CD4-positive, alpha-beta T cell treated with Interleukin-1 beta for 1 hour (primary cell): ENCODE measurements around the gene NOMO2.
"Not testable (repeated sequence)": the region's sequence is repeated elsewhere in the genome, so short reads cannot be mapped to it uniquely, and the experiment has no call there.

Experiments
- DNase-seq, 2 donors: peaks; one replicate each; pipeline ENCODE4 v3.0.0-alpha.2; 2020 to 2022

The NOMO2 gene

DNA sequence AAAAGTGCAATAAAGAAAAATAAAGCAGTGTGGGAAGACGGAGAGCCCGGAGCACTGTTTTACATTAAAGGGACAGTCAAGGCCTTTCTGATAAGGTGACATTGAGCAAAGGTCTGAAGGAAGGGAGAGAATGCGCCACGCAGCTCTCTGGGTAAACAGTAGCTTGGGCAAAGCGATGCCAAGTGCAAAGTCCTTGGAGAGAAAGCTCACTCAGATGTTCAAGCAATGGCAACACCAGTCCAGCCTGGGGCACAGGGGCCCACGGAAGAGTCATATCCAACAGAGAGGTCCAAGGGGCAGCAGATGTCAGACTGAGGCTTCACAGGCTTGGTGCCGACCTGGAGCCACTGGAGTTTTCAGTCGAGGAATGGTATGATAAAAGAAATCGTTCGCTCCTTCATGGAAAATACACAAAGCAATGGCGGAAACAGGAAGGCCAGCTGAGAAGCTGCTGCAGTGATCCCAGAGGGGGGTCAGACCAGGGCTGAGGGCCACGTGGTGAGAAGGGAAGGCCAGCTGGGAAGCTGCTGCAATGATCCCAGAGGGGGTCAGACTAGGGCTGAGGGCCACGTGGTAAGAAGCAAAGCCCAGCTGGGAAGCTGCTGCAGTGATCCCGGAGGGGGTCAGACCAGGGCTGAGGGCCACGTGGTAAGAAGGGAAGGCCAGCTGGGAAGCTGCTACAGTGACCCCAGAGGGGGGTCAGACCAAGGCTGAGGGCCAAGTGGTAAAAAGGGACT is 40.3 kb downstream of the NOMO2 start:
- DNase-seq, result not testable (repeated sequence)

GRCh38 chr16:18518536-18519283 is 43.2 kb downstream of the NOMO2 start:
- DNase-seq, result not testable (repeated sequence)

DNA sequence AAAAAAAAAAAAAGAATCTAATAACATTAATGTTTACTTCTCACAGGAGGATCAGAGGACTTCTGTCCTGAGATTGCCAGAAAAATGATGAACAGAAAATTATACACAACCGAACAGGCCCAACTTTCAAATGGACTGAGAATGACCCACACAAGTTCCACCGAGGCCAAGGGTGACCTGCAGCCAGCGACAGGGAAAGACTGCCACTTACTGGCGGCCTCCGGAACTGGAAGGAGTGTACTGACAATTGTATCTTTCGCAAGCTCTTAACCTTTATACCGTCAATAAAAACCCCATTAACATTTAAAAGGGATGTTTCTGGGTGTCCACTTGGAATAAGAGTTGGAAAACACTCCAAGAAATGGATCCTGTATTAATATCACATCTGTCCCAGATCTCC is 63.5 kb downstream of the NOMO2 start:
- not testable (repeated sequence) for DNase-seq

DNA sequence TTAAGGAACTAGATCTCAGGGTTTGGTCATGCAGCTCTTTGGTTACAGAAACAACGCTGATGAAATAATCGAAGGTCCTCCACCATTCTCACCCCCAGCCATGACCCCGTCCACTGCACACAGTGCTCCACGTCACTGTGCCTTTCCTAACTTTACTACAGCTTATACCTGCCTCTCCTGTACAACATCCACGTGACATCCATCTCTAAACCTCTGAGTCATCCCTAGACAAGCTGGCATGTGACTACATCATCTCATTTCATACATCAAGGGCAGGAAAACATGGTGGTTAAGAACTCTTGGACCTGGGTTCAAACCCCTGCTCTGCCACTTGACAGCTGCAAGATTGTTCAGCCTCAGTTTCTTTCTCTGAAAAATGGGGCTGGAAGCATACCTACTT is 64.9 kb downstream of the NOMO2 start:
- not testable (repeated sequence) for DNase-seq

DNA sequence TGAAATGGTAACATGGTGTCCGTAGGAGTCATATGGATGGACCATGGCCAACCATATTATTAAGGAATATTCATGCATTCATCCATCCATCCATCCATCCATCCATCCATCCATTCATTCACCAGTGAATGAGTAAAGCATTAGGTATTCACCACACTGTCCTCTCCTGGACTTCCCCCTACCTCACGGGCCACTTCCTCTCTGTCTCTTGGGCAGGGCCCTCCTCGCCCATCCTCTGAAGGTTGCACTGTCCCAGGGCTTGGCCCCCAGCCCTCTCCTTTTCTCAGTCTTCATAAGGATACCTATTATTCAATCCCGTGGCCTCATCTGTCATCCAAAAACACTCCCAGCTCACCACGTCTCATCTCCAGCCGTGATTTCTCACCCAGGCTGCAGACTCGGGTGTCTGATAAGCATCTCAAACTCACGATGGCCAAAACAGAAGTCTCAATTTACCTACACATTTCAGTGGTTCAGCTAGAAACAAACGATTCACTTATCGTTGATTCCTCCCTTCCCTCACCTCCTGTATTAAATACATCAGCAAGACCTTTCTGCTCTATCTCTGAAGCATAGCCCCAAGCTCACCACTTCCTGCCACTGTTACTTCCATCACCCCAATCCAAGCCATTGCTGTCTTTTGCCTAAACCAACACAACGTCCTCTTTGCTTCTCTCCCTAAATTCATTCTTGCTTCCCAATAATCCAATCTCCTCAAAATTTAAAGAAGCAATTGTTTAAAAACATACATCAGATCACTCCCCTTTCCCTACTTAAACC is 69.6 kb downstream of the NOMO2 start:
- not testable (repeated sequence) for DNase-seq

DNA sequence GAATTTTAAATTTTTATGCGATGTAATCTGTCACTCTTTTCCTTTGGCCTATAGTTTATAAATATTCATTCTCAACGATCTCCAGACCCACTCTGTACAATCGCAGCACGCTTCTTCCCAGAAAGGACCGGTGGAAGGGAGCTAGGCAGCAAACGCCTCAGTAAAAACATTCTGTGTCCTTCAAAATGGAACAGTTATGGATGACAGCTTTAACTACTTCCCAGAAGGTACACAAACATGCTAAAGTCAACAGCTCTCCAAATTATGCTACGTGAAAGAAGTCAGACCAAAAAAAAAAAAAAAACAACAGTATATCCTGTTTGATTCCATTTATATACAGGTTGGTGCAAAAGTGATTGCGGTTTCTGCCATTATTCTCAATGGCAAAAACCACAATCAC is 125.9 kb downstream of the NOMO2 start:
- DNase-seq, result not testable (repeated sequence)

DNA sequence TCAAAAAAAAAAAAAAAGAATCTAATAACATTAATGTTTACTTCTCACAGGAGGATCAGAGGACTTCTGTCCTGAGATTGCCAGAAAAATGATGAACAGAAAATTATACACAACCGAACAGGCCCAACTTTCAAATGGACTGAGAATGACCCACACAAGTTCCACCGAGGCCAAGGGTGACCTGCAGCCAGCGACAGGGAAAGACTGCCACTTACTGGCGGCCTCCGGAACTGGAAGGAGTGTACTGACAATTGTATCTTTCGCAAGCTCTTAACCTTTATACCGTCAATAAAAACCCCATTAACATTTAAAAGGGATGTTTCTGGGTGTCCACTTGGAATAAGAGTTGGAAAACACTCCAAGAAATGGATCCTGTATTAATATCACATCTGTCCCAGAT is 146.1 kb downstream of the NOMO2 start:
- DNase-seq, result not testable (repeated sequence)

GRCh38 chr16:18409532-18410293 is 152.2 kb downstream of the NOMO2 start:
- not testable (repeated sequence) for DNase-seq

DNA sequence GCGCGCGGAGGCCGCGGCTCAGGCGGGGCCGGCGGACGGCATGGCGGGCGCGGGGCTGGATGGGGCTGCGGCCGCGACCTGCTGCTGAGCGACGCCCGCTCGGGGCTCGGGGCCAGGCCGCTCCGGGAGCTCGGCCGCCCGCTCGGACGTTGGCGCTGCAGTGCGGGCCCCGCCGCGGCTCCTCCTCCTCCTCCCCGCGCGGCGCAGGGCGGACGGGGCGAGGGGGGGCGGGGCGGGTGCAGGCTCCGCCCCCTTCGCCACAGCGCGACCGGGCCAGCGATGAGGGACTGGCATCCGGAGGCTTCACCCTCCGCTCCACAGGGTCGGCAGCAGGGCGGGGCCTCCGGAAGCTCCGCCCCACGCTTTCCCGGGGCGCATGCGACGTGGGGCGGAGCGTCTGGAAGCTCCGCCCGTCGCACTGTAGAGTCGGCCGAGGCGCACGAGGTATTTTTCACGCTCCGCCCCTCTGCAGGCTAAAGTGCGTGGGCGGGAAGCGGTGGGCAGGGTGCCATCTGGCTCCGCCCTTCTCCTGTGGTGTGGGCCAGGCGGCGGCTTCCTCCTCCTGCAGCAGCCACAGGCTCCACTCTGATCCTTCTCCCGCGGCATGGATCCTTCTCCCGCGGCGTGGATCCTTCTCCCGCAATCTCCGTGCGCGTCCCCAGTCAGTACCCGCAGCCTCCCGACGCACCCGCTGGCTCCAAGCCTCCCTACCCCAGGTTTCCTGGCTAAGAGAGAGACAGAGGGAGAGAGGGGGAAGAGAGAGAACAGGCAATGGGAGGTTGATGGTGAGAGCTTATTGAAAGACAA is 159.8 kb downstream of the NOMO2 start:
- not testable (repeated sequence) for DNase-seq

DNA sequence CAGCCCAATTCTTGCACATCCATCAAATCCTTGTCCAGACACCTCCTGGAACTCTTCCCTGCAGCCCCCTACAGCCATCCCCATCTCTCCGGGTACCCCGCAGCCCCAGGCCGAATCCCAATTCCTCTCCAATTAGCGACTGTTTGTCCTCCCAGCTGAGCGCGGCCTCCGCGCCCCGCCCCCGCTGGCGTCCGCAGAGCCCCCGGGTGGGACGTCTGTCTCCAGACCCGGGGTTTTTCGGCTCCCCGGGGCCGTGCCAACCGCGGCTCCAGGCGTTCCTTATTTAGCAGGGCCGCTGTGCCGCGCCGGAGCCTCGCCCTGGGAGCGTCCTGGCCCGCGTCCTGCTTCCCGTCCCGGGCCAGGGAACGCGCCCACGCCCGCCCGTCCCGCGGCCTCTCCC is 160.7 kb downstream of the NOMO2 start:
- peak in 1 of 2 donors; percentile 1 for DNase-seq

GRCh38 chr16:18394363-18394762 is 167.5 kb downstream of the NOMO2 start:
- DNase-seq, result not testable (repeated sequence)

DNA sequence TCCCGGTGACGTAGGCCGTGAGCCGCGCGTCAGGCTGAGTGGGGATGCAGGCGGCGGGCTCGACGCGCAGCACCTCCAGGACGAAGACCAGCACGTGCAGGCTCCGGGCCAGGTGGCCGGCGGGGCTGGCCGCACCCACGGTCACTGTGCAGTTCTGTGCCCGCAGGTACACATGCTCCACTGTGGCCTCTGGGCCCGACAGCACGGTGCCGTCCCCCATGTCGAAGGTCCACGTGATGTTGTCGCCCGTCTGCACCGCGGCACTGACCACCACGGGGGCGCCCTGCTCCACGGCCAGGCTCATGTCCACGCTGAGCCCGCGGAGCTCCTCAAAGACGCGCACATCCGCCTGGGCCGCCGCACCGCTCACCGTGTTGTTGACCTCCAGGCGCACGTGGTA is 174.1 kb downstream of the NOMO2 start:
- not testable (repeated sequence) for DNase-seq

- DNase-seq, result not testable (repeated sequence)
These were observed 175.4 kb downstream of the NOMO2 start for GRCh38 chr16:18386517-18386916.

DNA sequence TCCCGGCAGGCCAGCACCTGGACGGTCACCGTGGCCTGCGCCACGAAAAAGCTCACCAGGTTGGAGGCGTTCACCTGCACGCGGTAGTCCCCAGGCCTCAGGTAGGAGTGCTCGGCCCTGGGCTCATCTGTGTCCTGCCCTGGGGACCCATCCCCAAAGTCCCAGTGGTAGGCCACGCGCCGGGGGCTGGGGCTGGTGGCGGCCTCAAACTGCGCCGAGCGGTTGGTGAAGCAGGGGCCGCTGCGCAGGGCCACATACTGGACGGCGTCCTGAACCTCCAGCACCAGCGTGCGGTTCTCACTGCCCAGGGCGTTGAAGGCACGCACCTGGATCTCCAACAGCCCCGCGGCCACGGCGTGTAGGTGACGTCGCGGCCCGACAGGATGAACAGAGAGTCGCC is 176.6 kb downstream of the NOMO2 start:
- not testable (repeated sequence) for DNase-seq

DNA sequence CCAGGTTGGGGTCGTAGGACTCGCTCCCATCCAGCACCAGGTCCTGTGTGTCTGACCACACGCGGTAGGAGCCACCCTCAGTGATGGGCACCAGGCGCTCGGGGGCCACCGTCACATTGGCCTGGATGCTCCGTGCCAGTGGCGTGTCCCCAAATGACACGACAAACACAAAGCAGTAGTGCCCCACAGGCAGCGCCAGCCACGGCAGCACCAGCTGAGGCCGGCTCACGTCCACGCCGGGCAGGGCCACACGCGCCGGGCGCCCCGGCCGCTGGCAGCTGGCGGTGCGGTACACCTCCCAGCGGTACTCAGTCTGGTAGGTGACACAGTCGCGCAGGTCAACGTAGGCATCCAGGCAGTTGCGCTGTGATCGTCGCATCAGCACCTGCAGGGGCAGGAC is 177.0 kb downstream of the NOMO2 start:
- not testable (repeated sequence) for DNase-seq

DNA sequence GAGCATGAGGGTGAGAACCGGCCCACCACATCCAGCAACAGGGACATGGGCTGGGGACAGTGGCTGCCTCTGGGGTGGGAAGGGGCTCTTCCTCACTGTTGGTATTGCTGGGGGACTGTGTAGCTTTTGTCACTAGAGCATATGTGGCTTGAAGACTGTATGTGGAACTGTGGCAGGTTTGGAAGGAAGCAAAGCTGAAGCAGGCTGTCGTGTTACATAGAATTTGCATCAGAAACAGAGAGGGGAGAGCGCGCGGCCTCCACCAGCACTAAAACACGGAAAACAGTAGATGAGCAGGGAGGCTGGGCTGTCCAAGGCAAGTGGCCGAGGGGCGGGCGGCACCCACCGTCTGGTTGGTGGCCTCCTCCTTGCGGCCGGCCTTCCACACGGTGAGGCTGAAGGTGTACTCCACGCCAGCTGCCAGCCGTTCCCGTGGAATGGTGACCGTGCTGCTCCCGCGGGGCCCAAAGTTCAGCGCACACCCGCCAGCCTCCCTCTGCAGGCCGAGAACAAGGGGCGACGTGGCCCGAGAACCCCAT is 177.7 kb downstream of the NOMO2 start:
- DNase-seq, result not testable (repeated sequence)

GRCh38 chr16:18382696-18383095 is 179.2 kb downstream of the NOMO2 start:
- not testable (repeated sequence) for DNase-seq
